GM23248 (cell line): ENCODE data around the gene TNFAIP3. TPM values are rescaled to one million over a fixed set of nuclear protein-coding genes. Genes with fewer than 3 reads are reported as not detected.

Source experiments
- DNase-seq: peaks from one replicate; pipeline ENCODE4 v3.0.0-alpha.2; 2015
- H2AFZ ChIP-seq: fragments of 200-600 bp; sonication (generic); 2 replicates; pipeline ENCODE4 v1.6.1; 2016; ENCODE audit warnings: antibody characterized with exemption
- H3F3A ChIP-seq: fragments of 200-600 bp; sonication (generic); 2 replicates; pipeline ENCODE4 v1.6.1; 2016; ENCODE audit warnings: mild to moderate bottlenecking, antibody characterized with exemption, mixed run types; ENCODE audit not compliant: insufficient read depth
- H3K27ac ChIP-seq: fragments of 200-600 bp; sonication (generic); 2 replicates; pipeline ENCODE4 v1.5.1; 2016; ENCODE audit warnings: mild to moderate bottlenecking
- H3K27me3 ChIP-seq: fragments of 200-600 bp; sonication (generic); replicated peaks from 2 replicates; pipeline ENCODE4 v1.6.1; 2016; ENCODE audit warnings: mild to moderate bottlenecking; ENCODE audit not compliant: insufficient read depth
- H3K36me3 ChIP-seq: fragments of 200-600 bp; sonication (generic); 2 replicates; pipeline ENCODE4 v1.6.1; 2016; ENCODE audit warnings: low read depth, mild to moderate bottlenecking
- H3K4me1 ChIP-seq: fragments of 200-600 bp; sonication (generic); 2 replicates; pipeline ENCODE4 v1.6.1; 2016; ENCODE audit warnings: mild to moderate bottlenecking; ENCODE audit not compliant: insufficient read depth
- H3K4me2 ChIP-seq: fragments of 200-600 bp; sonication (generic); one replicate; pipeline ENCODE4 v1.6.1; 2016; ENCODE audit warnings: mild to moderate bottlenecking; ENCODE audit not compliant: unreplicated experiment
- H3K4me3 ChIP-seq: fragments of 200-600 bp; sonication (generic); 2 replicates; pipeline ENCODE4 v1.5.1; 2016; ENCODE audit warnings: mild to moderate bottlenecking
- H3K79me2 ChIP-seq: fragments of 200-600 bp; sonication (generic); 2 replicates; pipeline ENCODE4 v1.6.1; 2016; ENCODE audit warnings: mild to moderate bottlenecking; ENCODE audit not compliant: insufficient read depth
- H3K9ac ChIP-seq: fragments of 200-600 bp; sonication (generic); 2 replicates; pipeline ENCODE4 v1.6.1; 2016; ENCODE audit warnings: mild to moderate bottlenecking
- H3K9me2 ChIP-seq: fragments of 200-600 bp; sonication (generic); 2 replicates; pipeline ENCODE4 v1.6.1; 2016; ENCODE audit warnings: mixed run types, mild to moderate bottlenecking, moderate library complexity; ENCODE audit not compliant: insufficient read depth
- H3K9me3 ChIP-seq: fragments of 200-600 bp; sonication (generic); one replicate; pipeline ENCODE4 v1.6.1; 2017; ENCODE audit warnings: low read depth
- H4K20me1 ChIP-seq: fragments of 200-600 bp; sonication (generic); 2 replicates; pipeline ENCODE4 v1.6.0; 2016; ENCODE audit not compliant: insufficient read depth
- EZH2 ChIP-seq: fragments of 200-600 bp; sonication (generic); IDR thresholded peaks from 2 replicates; pipeline ENCODE4 v1.6.1; 2018; ENCODE audit warnings: antibody characterized with exemption, mild to moderate bottlenecking; ENCODE audit not compliant: insufficient read depth, poor library complexity, severe bottlenecking
- EZH2phosphoT487 ChIP-seq: fragments of 200-600 bp; sonication (generic); IDR thresholded peaks from 2 replicates; pipeline ENCODE4 v1.6.1; 2018; ENCODE audit warnings: antibody characterized with exemption, moderate library complexity, mild to moderate bottlenecking, low read depth; ENCODE audit not compliant: insufficient read depth
- WGBS, 2 experiments: methylation state at CpG; one replicate each; pipeline ENCODE4 v1.1.6; 2015 to 2017; ENCODE audit warnings: low lambda C conversion rate in 2 of 2, low coverage in 1 of 2; ENCODE audit errors: missing lambda C conversion rate in 2 of 2; 5-methylcytosine and 5-hydroxymethylcytosine counted together
- in situ Hi-C: fragments of 300-500 bp; cut with MboI; formaldehyde crosslinking; loops from 2 replicates; pipeline ENCODE4 v1.15.0; 2020
- polyA plus RNA-seq: library from polyadenylated mRNA; unstranded; fragments of >200 nt; fragmentation: Nextera tagmentation; extraction: Ambion mirVana; gene quantifications from 2 replicates; pipeline ENCODE4 v1.2.1, GENCODE V29; 2016
- total RNA-seq: library from RNA; depleted of rRNA; stranded (reverse); fragments of >200 nt; shearing (Covaris generic); gene quantifications from 2 replicates; pipeline ENCODE4 v1.2.3, GENCODE V29; 2014

The TNFAIP3 gene
- total and polyA plus RNA-seq, 2 experiments from 2014 or later: 2.7 to 6.3 TPM

DNA sequence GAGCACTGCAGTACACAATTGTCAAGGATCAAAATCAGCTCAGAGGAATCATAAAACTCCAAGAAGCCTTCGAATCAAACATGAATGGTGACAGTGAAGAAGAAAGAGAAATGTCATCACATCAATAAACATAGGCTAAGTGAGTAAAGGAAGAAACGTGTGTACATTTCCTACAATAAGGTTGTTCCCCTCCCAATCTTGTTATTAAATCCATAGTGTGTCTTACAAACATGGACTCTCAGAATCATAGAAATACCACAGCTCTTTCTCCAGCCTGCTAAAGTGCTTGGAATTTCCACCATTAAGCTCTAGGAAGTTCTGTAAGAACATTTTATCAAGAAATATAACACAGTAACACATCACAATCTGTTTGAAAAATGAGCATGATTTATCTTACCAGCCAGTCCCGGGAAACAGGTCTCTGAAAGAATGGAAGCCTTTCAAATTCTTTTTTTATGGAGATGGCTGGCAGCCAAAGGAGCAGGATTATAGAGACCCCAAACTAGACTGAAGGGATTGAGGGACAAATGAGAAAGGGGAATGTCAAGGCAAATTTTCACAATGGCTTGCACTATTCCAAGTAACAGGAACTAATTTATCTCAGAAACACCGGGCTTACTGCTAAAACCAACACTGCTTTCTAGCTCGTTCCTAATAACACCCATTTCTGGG is 4.5 kb upstream of the TNFAIP3 start:
- DNase-seq: no peak
- Histone ChIP-seq H3K9me2 (no peaks in the 10 kb centered on the region), H3F3A (no peaks in the 10 kb centered on the region), H4K20me1 (no peaks in the 10 kb centered on the region), H3K27me3 (no peaks in the 10 kb centered on the region), H3K4me3 (no peak overlapping the region), H3K79me2 (peaks cover 2% of the 10 kb centered on the region), H3K4me2 (no peak overlapping the region), H3K9ac (no peak overlapping the region), H3K36me3 (no peaks in the 10 kb centered on the region), H3K27ac (no peak overlapping the region), H2AFZ (no peak overlapping the region), H3K4me1 (no peaks in the 10 kb centered on the region), H3K9me3 (no peaks in the 10 kb centered on the region)
- in situ Hi-C loops: no loop called here
- no peak for TF ChIP-seq EZH2
- TF ChIP-seq EZH2phosphoT487: no peak
- WGBS, 2 experiments: 60 to 72% methylated on average over 5 of the region's 5 CpGs

DNA sequence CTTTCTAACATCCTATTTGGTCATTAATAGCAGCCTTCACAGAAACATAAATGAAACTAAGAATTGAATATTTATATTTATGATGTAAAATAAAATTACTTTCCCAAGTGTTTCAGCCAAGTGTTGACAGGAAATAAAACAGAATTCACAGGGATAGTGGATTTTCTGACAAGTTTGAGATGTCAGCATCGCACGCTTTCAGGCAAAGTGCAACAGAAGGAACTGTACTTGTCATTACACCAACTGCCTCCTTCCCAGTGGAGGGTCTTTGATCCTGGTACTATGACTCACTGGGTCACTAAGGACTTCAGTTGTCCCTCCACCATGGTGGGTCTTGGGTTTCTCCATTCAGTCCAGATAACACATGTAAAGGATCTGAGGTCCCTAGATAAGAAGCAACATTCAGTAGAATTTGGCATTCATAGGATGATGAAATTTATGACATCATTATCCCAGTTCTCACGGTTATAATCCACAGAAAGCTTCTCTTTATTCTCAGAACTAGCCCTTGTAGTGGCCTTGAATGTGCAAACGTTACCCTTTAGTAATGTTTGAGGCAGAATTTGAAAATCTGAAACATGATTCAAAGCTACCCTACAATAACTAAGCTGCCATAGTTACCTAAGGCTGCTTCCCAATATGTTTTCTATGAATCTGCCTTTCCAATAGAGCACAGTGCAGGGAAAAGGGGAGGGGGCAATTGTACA is 3.8 kb upstream of the TNFAIP3 start:
- no peak overlapping the region for H3K4me2 ChIP-seq
- H3K9me3 ChIP-seq: no peaks in the 10 kb centered on the region

DNA sequence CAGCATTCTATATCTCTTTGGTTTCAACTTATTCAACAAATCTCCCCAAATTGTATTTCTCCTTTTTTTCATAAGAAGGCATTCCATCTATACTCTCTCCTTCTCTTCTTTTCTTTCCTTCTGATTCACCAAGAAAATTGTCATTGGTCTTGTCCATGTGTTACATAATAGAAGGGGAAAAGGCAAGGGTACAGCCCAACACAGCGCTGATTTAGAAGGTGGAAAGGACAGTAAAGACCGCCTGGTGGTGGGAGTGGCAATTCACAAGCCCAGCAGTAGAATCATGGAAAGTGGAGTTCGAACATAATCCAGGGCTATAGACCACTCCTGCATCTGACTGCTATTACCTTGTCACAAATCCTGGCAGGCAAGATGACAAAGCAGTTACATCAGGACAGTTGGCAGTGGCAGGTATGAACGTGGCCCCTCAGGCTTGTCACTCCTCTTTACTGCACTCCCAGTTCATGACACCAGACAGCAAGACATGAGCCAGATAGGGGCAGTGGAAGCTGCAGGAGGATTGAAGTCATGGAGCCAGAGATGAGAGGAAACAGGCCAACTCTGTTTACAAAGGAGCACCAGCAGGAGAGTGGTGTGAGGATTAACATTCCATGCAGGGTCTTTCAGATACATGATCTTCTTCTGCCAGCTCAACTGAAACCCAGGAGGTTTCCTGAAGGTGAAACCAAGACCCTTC is 2.1 kb upstream of the TNFAIP3 start:
- Histone ChIP-seq H3K9me2 (no peaks in the 10 kb centered on the region), H3K9me3 (no peaks in the 10 kb centered on the region), H3K27me3 (no peaks in the 10 kb centered on the region), H3K4me1 (peaks cover 10% of the 10 kb centered on the region; the same call in 1 of the 2 replicates), H3K4me3 (no peak overlapping the region), H3K27ac (no peak overlapping the region), H2AFZ (no peak overlapping the region), H3K9ac (no peak overlapping the region), H3K36me3 (no peaks in the 10 kb centered on the region), H4K20me1 (no peaks in the 10 kb centered on the region), H3K4me2 (no peak overlapping the region), H3F3A (no peaks in the 10 kb centered on the region), H3K79me2 (peaks cover 26% of the 10 kb centered on the region)
- no peak for DNase-seq
- in situ Hi-C loops: loop anchor here (5.0 kb wide), 1 partner anchor 148 kb away; no protein-coding TSS in a partner anchor
- TF ChIP-seq EZH2phosphoT487: no peak
- no peak for TF ChIP-seq EZH2
- WGBS, 2 experiments: 56 to 57% methylated on average over 4 of the region's 4 CpGs

More for the DNA sequence above, 3.8 kb upstream of the TNFAIP3 start:
- Histone ChIP-seq H2AFZ (no peak overlapping the region), H3K79me2 (peaks cover 9% of the 10 kb centered on the region), H3K4me3 (no peak overlapping the region), H3K27ac (no peak overlapping the region), H3F3A (no peaks in the 10 kb centered on the region), H3K9me2 (no peaks in the 10 kb centered on the region), H4K20me1 (no peaks in the 10 kb centered on the region), H3K27me3 (no peaks in the 10 kb centered on the region), H3K9ac (no peak overlapping the region), H3K36me3 (no peaks in the 10 kb centered on the region), H3K4me1 (peaks cover 3% of the 10 kb centered on the region; the same call in 1 of the 2 replicates)
- WGBS, 2 experiments: 60 to 65% methylated on average over 4 of the region's 4 CpGs
- in situ Hi-C loops: no loop called here
- TF ChIP-seq EZH2phosphoT487: no peak
- no peak for TF ChIP-seq EZH2
- DNase-seq: peak; percentile 37

DNA sequence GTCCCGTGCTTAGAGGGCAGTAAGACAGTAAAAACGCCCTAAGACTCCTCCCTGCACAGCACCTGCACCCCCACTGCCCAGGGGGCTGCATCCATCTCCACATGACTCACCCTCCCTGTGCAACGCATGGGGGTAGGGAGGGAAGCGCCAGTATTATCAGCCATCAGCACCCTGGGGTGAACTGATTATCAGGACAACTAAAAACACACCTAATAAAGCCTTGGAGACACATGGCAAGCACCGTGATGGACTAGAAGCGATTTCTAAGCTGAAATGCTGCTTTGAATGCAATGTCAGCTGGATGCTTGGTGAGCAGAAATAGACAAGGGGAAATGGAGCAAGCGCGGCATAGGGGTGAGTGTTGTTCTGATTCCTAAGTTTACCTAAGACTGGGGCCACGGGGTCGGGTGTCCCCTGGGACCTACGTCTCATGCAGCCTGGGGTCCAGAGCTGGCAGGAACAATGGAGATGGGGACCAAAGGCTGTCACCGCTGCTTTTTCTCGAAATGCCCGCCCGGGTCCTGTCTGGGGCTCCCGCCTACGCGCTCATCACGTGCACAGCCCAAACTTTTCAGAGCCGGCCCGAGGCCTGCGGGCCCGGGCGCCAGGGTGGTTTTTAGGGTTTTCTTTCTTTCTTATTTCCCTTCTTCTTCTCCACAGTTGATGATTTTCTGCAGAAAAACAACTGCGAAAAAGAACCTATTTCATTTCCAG is 702 bp upstream of the TNFAIP3 start:
- peak overlapping the region; percentile 78 for H3K9ac ChIP-seq
- DNase-seq: no peak
- no peaks in the 10 kb centered on the region for H4K20me1 ChIP-seq
- WGBS, 2 experiments: 8 to 9% methylated on average over 25 of the region's 25 CpGs
- no peaks in the 10 kb centered on the region for H3K9me3 ChIP-seq
- no peaks in the 10 kb centered on the region for H3K9me2 ChIP-seq
- peak overlapping the region; percentile 86 for H3K4me2 ChIP-seq
- TF ChIP-seq EZH2: no peak
- TF ChIP-seq EZH2phosphoT487: no peak
- no peaks in the 10 kb centered on the region for H3K27me3 ChIP-seq
- H2AFZ ChIP-seq: peak overlapping the region; percentile 92
- H3F3A ChIP-seq: peaks cover 12% of the 10 kb centered on the region
- peaks cover 24% of the 10 kb centered on the region for H3K4me1 ChIP-seq
- H3K36me3 ChIP-seq: no peaks in the 10 kb centered on the region
- peak overlapping the region; percentile 60 for H3K27ac ChIP-seq
- H3K4me3 ChIP-seq: peak overlapping the region; percentile 85
- in situ Hi-C loops: loop anchor here (5.0 kb wide), 1 partner anchor 149 kb away; no protein-coding TSS in a partner anchor
- peaks cover 40% of the 10 kb centered on the region for H3K79me2 ChIP-seq
